ENCODE results near the gene C17orf58.
"Not testable (repeated sequence)": the region's sequence is repeated elsewhere in the genome, so short reads cannot be mapped to it uniquely, and the experiment has no call there.

The C17orf58 gene

DNA sequence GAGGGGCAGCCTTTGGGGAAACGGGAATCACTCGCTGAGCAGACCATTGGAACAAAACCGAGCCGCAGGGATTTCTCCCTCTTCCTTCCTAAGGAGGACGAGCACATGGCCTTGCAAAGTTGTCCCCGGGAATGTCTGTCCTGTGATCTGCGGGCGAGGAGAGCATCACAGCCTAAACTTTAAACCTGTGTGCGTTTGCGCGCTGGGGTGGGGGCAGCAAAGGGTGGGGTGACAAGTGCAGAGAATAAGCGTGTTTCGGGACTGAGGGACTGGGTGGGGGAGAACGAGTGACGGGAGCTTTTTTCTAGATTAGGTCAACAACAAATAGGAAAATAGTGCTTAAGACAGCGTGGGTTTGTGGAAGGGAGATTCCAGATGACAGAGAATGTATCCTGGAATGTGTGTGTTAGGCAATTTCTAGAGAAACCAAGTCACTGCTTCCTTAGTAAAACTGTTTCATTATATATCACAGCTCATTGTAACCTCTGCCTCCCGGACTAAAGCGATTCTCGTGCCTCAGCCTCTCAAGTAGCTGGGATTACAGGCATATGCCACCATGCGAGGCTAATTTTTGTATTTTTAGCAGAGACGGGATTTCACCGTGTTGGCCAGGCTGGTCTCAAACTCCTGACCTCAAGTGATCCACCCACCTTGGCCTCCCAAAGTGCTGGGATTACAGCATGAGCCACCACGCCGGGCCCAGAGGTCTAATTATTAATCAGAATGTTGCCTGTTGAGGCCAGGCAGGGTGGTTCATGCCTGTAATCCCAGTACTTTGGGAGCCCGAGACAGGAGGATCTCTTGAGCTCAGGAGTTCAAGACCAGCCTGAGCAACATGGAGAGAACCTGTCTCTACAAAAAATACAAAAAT lies at the start of gene C17orf58:
TSS of gene C17orf58 (minus strand) at position 169 of the 871 bp plus-strand sequence. CDS start 271 bp downstream, outside the sequence.
- peak within 1 kb of the TSS; percentile 51 for H3K4me3 ChIP-seq (ENCODE audit: low read depth, low read length)

DNA sequence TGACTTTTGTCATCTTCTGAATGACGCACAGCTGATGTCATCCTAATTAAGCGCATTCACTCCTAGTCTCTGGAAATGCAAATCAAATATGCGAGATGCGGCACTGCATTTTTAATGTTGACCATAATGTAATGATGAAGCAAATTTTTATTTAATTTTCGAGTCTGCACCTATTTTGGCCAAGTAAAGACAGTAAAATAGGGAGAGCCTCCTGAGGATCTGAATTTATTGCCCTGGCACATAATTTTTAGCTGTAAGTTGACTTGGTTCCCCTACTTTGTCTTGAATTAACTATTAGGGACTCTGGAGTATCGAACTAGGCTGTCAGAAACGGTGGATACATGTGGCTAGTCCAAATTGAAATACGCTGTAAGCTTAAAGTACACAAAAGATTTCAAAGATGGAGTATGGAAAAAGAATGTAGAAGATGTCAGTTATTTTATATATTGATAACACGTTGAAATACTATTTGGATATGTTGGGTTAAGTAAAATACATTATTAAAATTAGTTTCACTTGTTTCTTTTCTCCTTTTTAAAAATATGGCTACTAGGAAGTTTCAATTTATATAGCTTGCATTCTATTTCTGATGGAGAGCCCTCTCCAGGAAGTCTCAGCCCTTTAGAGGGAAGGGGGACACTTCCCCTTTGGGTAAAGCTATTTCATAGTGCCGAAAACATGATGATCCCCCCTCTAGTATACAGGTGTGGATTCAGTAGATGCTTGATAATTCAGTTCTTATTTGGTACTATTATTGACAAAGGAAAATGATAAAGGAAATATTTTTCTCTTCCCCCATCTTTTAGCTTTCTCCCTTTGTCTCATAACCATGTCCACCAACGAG lies 40.3 kb upstream of the C17orf58 start:
- peak overlapping the region; percentile 62 for H3K4me3 ChIP-seq (ENCODE audit: low read depth, low read length)

DNA sequence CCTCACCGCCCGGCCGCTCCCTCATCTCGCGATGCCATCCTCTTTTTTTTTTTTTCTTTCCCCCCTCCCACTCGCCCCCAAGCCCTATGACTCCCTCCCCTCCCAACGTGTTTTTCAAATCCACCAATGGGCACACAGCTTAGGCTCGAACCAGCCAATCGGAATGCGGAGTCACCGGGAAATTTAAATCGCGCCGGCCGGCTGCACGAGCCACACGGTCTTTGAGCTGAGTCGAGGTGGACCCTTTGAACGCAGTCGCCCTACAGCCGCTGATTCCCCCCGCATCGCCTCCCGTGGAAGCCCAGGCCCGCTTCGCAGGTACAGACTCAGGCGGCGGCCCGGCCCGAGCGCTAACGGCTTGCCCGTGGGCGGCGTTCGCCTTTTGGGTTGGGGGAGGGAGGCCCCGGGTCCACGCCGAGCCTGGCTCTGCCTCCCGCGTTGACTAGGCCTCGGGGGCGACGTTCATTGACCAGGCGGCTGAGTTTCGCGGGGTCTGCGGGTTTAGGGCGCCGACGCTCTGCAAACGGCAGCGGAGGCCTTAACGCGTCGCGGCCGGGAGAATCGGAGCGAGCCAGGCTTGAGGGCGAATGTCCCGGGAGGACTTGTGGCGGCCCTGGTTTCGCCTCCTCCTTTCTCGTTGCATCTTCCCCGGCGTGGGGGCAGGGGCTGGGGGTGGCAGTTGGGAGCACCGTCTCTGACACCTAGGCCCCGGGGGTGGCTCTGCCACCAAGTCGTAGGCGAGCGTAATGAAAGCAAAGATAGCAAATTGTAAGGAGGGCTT lies 39.4 kb upstream of the C17orf58 start, which contains the start of gene KPNA2:
TSS of gene KPNA2 (plus strand) at position 213 of the 781 bp plus-strand sequence. CDS start 1,398 bp downstream, outside the sequence.
- peak within 1 kb of the TSS; percentile 62 for H3K4me3 ChIP-seq (ENCODE audit: low read depth, low read length)

DNA sequence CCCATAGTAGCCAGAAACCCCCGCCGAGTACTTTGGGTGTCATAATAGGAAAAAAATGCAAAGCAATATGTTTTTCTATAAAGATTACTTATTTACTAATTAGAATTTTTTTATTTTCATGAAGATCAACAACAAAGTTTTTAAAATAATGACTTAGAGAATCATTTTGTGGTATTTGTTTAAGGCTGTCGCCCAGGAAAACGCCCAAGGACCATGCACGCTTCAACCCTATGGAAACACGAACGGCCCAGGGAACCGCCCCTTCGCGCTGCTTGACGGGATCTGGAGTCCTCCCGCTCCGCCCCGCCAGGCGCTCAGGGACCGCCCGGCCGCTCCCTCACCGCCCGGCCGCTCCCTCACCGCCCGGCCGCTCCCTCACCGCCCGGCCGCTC lies 38.9 kb upstream of the C17orf58 start:
- H3K4me3 ChIP-seq (ENCODE audit: low read depth, low read length) = no peak overlapping the region

DNA sequence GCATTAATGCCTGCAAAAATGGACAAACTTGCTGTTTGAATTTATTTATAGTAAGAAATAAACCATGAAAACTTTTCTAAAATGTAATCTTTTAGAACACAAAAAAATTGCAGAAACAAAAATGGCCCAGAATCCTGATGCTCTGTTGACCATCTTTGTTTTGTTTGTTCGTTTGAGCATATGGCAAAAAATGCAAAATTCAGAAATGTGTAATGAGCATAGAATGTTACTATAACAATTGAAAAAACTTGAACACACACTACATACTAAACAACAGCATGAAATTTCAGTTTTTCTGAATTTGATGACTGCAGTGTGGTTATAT lies 38.1 kb upstream of the C17orf58 start:
- no peak overlapping the region for H3K4me3 ChIP-seq (ENCODE audit: low read depth, low read length)

DNA sequence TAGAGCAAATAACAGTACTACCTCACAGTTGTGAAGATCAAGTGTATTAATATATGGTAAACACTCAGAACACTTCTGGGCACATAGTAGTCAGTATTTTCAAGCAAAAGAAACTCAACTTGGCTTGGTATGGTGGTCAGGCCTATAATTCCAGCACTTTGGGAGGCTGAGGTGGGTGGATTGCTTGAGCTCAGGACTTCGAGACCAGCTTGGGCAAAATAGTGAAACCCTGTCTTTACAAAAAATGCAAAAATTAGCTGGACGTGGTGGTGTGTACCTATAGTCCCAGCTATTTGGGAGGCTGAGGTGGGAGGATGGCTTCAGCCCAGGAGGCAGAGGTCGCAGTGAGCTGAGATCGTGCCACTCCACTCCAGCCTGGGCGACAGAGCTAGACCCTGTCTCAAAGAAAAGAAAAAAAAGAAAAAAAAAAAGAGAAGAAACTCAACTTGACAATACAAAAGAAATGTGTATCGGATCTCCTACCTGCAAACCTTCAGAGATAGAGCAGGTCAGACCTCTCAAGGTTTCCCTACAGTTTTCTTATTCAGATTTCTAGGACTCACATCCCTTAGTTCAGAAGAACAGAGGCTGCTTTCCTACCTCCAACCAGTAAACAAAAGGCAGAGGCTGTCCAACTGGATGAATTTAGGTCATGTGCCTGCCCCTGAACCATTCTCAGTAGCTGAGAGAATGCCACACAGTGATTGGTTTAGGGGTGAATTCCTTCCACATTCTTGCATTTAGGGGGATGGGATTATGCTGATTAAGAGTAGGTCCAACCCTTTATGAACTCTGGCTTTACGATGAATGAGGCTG lies 37.6 kb upstream of the C17orf58 start:
- H3K4me3 ChIP-seq (ENCODE audit: low read depth, low read length) = no peak overlapping the region

DNA sequence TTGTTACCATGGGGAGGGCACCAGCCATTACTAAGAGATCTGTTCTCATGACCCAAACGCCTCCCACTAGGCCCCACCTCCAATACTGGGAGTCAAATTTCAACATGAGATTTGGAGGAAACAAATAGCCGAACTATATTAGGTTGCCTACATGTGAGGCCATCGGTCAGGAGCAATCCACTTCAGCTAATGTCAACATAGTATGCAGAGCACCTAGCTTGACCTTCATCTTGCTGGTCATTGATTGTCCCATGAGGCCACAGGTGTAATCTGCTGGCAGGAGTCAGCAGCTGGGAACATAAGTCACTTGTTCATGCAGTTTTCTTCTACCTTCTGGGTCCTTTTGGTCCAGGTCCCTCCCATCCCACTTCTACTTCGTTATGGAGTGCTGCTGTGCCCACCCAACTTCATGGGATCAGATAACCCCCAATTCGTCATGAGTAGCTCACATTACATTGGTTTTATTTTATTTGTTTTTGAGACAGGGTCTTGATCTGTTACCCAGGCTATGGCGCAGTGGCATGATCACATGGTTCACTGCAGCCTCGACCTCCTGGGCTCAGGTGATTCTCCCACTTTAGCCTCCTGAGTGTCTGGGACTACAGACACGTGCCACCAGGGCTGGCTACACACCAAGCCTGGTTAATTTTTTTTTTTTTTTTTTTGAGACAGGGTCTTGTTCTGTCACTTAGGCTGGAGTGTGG lies 33.4 kb upstream of the C17orf58 start:
- H3K4me3 ChIP-seq (ENCODE audit: low read depth, low read length) = no peak overlapping the region

DNA sequence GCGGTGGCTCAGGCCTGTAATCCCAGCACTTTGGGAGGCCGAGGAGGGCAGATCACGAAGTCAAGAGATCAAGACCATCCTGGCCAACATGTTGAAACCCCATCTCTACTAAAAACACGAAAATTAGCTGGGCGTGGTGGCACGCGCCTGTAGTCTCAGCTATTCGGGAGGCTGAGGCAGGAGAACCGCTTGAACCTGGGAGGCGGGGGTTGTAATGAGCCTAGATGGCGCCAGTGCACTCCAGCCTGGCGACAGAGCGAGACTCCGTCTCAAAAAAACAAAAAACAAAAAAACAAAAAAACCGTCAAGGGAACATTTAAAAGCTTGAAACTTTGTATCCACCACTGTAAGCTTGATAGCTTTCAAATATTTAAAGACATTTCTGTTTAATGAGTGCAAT lies 26.3 kb upstream of the C17orf58 start:
- H3K4me3 ChIP-seq (ENCODE audit: low read depth, low read length) = not testable (repeated sequence)

DNA sequence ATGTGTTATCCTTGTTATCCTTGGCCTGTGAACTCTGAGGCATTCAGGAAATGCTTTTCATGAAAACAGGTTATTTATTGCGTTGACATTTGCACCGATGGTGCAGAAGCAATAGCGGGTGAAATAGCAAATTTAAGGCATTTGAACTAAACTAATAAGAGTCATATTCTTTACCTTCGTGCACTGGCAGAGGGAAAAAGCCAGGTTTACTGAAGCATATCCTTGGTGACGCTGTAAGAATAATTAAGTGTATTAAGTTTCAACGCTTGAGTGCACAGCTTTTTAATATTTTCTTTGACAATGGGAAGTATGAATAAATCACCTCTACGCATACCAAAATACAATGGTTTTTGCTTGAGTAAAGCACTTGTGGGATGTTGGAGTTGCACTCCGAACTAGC lies 25.7 kb upstream of the C17orf58 start:
- H3K4me3 ChIP-seq (ENCODE audit: low read depth, low read length) = no peak overlapping the region

DNA sequence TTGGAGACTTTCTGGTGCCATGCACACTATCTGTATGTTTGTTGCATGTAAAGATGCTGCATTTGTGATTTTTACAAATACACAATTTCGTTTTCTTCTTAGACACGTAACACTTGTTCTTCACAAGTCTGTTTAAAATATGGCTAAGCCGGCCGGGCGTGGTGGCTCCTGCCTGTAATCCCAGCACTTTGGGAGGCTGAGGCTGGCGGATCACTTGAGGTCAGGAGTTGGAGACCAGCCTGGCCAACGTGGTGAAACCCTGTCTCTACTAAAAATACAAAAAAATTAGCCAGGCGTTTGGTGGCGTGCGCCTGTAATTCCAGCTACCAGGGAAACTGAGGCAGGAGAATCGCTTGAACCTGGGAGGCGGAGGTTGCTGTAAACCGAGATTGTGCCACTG lies 24.5 kb upstream of the C17orf58 start:
- H3K4me3 ChIP-seq (ENCODE audit: low read depth, low read length) = peak overlapping the region; percentile 72

DNA sequence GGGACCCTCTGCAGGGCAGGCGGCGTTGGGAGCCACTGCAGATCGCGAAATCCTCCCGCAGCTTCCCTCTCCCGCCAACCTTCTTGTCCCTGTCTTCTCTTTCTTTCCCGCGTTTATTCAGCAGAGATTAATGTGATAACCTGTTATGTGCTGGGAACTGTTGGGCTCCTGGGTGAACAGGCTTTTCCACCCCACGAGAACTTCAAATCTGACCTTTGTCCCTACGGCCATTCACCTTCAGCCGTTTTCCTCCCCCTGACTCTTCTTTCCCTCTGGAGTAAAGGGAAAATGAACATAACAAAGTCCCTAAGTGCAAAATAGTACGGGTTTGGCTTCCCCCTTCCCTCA lies 24.1 kb upstream of the C17orf58 start:
- H3K4me3 ChIP-seq (ENCODE audit: low read depth, low read length) = peak overlapping the region; percentile 72

DNA sequence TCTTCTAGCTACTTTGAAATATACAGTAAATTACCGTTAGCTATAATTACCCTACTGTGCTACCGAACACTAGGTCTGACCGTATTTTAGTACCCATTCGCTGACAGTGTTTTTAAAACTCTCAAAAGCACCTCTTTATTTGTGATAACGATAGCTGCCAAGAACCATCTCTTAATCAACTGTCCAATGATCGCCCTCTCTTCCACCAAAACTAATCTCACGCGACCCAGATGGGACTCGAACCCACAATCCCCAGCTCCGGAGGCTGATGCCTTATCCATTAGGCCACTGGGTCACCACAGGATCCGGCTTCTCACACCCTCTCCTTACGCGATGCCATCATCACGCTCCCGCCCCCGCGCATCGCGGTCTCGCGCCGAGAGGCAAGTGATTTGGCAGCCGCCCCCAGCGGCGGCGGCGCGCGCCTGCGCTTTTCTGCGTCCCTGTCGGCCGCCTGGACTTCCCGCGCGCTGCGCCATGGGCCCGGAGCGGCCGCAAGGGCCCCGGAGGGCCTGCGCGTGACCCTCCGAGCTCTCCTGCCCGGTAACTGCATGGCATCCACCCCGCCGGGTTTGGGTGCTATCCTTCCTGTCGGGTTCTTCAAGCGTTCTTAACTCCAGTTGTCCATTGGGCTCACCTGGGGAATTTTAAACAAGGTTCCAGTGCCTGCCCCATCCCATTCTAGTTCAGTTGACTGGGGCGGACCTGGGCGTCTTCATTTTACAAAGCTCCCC lies 23.6 kb upstream of the C17orf58 start:
- peak overlapping the region; percentile 72 for H3K4me3 ChIP-seq (ENCODE audit: low read depth, low read length)

DNA sequence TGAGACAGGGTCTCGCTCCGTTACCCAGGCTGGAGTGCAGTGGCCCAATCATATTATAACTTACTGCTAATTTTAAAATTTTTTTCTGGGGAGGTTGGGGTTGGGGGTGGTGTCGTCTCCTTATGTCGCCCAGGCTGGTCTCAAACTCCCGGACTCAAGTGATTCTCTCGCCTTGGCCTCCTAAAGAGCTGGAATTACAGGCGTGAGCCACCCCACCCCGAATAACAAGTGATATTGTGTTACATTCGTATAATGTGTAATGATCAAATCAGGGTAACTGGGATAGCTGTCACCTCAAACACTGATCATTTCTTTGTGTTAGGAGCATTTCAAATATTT lies 23.0 kb upstream of the C17orf58 start:
- no peak overlapping the region for H3K4me3 ChIP-seq (ENCODE audit: low read depth, low read length)

DNA sequence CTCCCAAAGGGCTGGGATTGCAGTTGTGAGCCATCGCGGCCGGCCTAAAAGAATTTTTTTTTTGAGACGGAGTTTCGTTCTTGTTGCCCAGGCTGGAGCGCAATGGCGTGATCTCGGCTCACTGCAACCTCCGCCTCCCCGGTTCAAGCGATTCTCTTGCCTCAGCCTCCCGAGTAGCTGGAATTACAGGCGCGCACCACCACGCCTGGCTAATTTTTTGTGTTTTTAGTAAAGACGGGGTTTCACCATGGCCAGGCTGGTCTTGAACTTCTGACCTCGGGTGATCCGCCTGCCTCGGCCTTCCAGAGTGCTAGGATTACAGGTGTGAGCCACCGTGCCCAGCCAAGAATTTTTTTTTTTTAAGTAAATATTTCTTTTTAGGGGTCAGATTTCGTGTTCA lies 22.2 kb upstream of the C17orf58 start:
- H3K4me3 ChIP-seq (ENCODE audit: low read depth, low read length) = not testable (repeated sequence)

DNA sequence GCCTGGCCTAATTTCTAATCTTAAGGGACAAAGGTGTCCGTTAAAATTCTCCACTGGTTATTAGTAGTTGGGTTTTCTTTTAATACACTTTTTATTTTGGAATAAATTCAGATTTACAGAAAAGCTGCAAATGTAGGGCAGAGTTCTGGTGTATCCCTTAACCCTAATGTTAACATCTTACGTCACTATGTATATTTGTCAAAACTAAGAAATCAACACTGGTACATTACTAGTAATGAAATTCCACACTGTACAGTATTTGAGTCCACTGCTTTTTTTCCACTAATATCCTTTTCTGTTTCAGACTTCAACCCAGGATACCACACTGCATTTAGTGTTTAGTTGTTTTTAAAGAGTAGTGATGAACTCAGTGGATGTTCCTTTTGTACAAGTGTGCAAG lies 20.6 kb upstream of the C17orf58 start:
- no peak overlapping the region for H3K4me3 ChIP-seq (ENCODE audit: low read depth, low read length)

DNA sequence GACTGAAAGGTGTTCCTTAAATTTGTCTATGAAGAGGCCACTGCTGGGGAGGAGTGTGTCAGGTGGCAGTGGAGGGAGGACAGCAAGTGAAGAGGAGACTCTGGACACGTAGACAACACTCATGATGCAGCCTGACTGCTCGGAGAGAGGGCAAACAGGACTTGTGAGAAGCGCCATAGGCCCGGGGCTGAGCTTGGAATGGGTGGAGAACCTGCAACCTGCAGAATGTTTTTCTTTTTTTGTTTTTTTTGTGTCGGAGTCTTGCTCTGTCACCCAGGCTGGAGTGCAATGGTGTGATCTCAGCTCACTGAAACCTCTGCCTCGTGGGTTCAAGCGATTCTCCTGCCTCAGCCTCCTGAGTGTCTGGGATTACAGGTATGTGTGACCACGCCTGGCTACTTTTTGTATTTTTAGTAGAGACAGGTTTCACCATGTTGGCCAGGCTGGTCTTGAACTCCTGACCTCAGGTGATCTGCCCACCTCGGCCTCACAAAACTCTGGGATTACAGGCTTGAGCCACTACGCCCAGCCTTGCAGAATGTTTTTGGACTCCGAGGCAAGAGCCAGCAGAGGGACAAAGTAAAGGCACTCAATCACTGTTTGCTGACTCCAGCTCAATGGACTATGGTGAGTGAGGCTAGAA lies 18.9 kb upstream of the C17orf58 start:
- H3K4me3 ChIP-seq (ENCODE audit: low read depth, low read length) = no peak overlapping the region

DNA sequence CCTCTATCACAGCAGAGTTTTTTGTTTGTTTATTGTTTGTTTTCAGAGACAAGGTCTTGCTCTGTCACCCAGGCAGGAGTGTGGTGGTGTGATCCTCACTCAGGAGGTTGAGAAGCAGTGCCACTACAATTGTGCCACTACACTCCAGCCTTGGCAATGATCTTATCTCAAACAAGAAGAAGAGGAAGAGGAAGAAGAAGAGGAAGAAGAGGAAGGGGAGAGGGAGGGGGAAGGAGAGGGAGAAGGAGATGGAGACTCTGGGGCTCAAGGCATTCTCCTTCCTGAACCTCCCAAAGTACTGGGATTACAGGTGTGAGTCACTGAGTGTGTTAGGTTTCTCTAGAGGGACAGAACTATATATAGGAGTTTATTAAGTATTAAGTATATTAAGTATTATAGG lies 17.1 kb upstream of the C17orf58 start:
- no peak overlapping the region for H3K4me3 ChIP-seq (ENCODE audit: low read depth, low read length)

DNA sequence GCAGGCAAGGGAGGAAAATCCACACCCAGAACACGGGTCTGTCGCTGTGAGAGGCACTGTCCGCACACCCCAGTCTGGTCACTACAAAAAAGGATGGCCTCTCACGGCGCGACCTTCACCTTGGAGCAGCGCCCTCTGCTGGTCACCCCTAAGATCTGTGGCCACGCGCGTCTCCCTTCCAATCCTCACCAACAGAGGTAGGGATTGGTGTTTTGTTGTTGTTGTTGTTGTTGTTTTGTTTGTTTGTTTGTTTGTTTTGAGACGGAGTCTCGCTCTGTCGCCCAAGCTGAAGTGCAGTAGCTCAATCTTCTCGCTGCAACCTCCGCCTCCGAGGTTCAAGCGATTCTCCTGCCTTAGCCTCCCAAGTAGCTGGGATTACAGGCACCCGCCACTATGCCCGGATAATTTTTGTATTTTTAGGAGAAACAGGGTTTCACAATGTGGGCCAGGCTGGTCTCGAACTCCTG lies 15.0 kb upstream of the C17orf58 start:
- H3K4me3 ChIP-seq (ENCODE audit: low read depth, low read length) = no peak overlapping the region

DNA sequence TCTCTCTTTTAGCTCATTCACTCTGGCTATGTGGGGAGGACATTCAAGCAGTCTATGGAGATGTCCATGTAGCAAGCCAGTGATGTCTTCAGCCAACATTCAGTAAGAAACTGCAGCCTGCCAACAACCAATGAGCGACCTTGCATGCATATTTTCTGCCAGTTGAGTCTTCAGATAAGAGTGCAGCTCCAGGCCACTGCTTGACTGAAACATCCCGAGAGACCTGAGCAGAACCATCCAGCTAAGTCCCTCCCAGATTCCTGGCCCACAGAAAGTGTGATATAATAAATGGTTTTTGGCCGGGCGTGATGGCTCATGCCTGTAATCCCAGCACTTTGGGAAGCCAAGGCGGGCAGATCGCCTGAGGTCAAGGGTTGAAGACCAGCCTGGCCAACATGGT lies 10.5 kb upstream of the C17orf58 start:
- no peak overlapping the region for H3K4me3 ChIP-seq (ENCODE audit: low read depth, low read length)
